Thyroid gland (tissue), 4 donors: ENCODE measurements around the gene LAMTOR3. TPM values are rescaled to one million over a fixed set of nuclear protein-coding genes. Genes with fewer than 3 reads are reported as not detected.

Experiments
- DNase-seq, 2 donors: peaks; one replicate each; pipeline ENCODE4 v3.0.0-alpha.2; 2019
- H3K27ac ChIP-seq, 3 donors: fragments of 200-600 bp; sonication (generic); 1 replicate in 2 of 3; 2 replicates in 1 of 3; pipeline ENCODE4 v1.5.1; 2016 to 2019; ENCODE audit warnings: mild to moderate bottlenecking in 1 of 3, moderate library complexity in 1 of 3
- H3K27me3 ChIP-seq: fragments of 200-600 bp; sonication (generic); one replicate; pipeline ENCODE4 v1.5.1; 2019
- H3K36me3 ChIP-seq, 2 donors: fragments of 200-600 bp; sonication (generic); one replicate each; pipeline ENCODE4 v1.5.1; 2016 to 2019
- H3K4me1 ChIP-seq, 2 donors: fragments of 200-600 bp; sonication (generic); one replicate each; pipeline ENCODE4 v1.5.1; 2017 to 2019
- H3K4me3 ChIP-seq, 3 donors: fragments of 200-600 bp; sonication (generic); replicated peaks in 1 of 3; 1 replicate in 2 of 3; 2 replicates in 1 of 3; pipeline ENCODE4 v1.5.1; 2016; ENCODE audit warnings: mild to moderate bottlenecking in 1 of 3
- H3K9me3 ChIP-seq: fragments of 200-600 bp; sonication (generic); one replicate; pipeline ENCODE4 v1.5.1; 2017
- POLR2A ChIP-seq, 2 donors: fragments of 450-650 bp; IDR thresholded peaks; one replicate each; pipeline ENCODE4 v1.6.1; 2017; ENCODE audit warnings: antibody characterized with exemption in 2 of 2, mild to moderate bottlenecking in 2 of 2, moderate library complexity in 1 of 2
- WGBS, 2 donors: methylation state at CpG; one replicate each; pipeline ENCODE4 v1.1.5; 2017; 5-methylcytosine and 5-hydroxymethylcytosine counted together
- intact Hi-C: fragments of 100-400 bp; cut with DNase I; formaldehyde crosslinking; loops from one replicate; pipeline ENCODE4 v1.15.1; 2023
- total RNA-seq, 4 donors: library from RNA; depleted of rRNA; stranded (reverse); fragments of >200 nt; gene quantifications; one replicate each; pipeline ENCODE4 v1.2.3, GENCODE V29; 2016
- TF ChIP-seq, protein P1 (sequence below), 6 experiments: fragments of 200-600 bp in 3 of 6; fragments of 450-650 bp in 3 of 6; sonication (generic) in 3 of 6; IDR thresholded peaks; one replicate each; pipeline ENCODE4 v1.5.1; 2016 to 2019; ENCODE audit warnings: antibody characterized with exemption in 6 of 6, mild to moderate bottlenecking in 2 of 6, inconsistent platforms in 1 of 6, moderate library complexity in 1 of 6

LAMTOR3 gene
- total RNA-seq, 4 donors from 2014 or later = 67.5 to 103 (median 86.1) TPM

DNA sequence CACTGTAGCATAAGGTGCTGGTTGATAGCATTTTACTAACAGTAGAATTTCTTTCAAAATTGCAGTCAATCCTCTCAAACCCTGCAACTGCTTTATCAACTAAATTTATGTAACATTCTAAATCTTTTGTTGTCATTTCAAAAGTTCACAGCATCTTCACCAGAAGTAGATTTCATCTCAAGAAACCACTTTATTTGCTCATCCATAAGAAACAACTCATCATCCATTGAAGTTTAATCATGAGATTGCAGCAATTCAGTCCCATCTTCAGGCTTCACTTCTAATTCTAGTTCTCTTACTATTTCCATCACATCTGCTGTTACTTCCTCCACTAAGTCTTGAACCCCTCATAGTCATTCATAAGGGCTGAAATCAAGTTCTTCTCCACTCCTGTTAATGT lies 21.7 kb downstream of the LAMTOR3 start:
- Histone ChIP-seq H3K4me1 (no peaks in the 10 kb centered on the region), H3K36me3 (no peaks in the 10 kb centered on the region), H3K27ac (no peak overlapping the region), H3K4me3 (no peak overlapping the region), H3K9me3 (no peaks in the 10 kb centered on the region), H3K27me3 (no peaks in the 10 kb centered on the region)
- no peak for DNase-seq
- intact Hi-C loops = no loop called here
- TF ChIP-seq POLR2A (IDR thresholded peaks at IDR 0.05) = no peak
- TF ChIP-seq, protein P1, sequence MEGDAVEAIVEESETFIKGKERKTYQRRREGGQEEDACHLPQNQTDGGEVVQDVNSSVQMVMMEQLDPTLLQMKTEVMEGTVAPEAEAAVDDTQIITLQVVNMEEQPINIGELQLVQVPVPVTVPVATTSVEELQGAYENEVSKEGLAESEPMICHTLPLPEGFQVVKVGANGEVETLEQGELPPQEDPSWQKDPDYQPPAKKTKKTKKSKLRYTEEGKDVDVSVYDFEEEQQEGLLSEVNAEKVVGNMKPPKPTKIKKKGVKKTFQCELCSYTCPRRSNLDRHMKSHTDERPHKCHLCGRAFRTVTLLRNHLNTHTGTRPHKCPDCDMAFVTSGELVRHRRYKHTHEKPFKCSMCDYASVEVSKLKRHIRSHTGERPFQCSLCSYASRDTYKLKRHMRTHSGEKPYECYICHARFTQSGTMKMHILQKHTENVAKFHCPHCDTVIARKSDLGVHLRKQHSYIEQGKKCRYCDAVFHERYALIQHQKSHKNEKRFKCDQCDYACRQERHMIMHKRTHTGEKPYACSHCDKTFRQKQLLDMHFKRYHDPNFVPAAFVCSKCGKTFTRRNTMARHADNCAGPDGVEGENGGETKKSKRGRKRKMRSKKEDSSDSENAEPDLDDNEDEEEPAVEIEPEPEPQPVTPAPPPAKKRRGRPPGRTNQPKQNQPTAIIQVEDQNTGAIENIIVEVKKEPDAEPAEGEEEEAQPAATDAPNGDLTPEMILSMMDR (IDR thresholded peaks at IDR 0.05) = no peak

DNA sequence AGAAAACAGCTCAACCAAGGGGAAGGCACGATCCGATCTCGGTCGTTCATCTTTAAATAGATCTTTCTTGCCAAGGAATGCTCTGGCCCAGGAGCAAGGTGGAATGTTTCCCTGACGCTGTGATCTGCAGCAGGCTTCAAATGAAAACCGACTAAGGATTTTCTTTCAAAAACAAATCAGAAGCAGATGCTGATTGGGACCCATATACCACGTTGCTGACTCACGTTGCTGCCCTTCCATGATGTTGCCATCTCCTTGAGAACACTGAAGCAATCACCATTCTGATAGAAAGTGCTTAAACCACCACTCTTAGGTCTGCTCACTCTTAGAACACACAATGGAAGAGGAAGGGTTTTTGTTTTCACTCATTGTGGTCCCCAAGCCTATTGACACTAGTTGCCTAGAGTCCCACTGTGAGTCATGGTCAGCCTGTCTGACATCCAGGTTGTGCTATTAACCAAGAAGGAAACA lies 26.1 kb downstream of the LAMTOR3 start:
- 43 to 50% methylated on average over 8 of the region's 8 CpGs for WGBS, 2 donors
- no peaks in the 10 kb centered on the region for H3K36me3 ChIP-seq
- no peaks in the 10 kb centered on the region for H3K9me3 ChIP-seq
- H3K4me3 ChIP-seq = no peak overlapping the region
- TF ChIP-seq, protein P1 (IDR thresholded peaks at IDR 0.05) = no peak
- TF ChIP-seq POLR2A (IDR thresholded peaks at IDR 0.05) = no peak
- intact Hi-C loops = no loop called here
- peak in 1 of 2 donors; percentile 39 for DNase-seq
- no peak overlapping the region for H3K27ac ChIP-seq
- H3K4me1 ChIP-seq = no peaks in the 10 kb centered on the region
- H3K27me3 ChIP-seq = no peaks in the 10 kb centered on the region

DNA sequence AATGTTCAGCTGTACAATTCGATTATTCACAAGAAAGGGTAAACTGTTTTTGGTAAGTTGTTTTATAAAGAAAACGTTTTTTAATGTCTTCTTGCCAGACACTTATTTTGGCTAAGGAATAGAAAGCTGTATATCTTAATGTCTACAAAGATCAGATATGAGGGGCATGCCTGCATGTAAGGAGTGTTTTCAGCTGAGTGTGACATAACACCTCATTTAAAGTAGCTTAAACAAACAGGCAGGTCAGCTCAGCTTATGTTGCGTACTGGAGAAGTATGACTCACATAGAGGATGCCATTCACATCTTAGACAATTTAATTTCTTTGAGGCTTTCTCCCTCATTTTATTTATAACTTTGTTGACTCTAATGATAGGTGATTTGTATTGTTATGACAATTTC lies 30.4 kb downstream of the LAMTOR3 start:
- TF ChIP-seq, protein P1 (IDR thresholded peaks at IDR 0.05) = no peak
- TF ChIP-seq POLR2A (IDR thresholded peaks at IDR 0.05) = no peak
- intact Hi-C loops = no loop called here
- peaks cover 0 to 6% of the 10 kb centered on the region in 2 donors for H3K4me1 ChIP-seq
- no peaks in the 10 kb centered on the region for H3K9me3 ChIP-seq
- DNase-seq = no peak
- 58 to 77% methylated on average over 3 of the region's 3 CpGs for WGBS, 2 donors
- H3K27ac ChIP-seq = no peak overlapping the region
- no peaks in the 10 kb centered on the region for H3K36me3 ChIP-seq
- H3K4me3 ChIP-seq = no peak overlapping the region
- H3K27me3 ChIP-seq = no peaks in the 10 kb centered on the region

DNA sequence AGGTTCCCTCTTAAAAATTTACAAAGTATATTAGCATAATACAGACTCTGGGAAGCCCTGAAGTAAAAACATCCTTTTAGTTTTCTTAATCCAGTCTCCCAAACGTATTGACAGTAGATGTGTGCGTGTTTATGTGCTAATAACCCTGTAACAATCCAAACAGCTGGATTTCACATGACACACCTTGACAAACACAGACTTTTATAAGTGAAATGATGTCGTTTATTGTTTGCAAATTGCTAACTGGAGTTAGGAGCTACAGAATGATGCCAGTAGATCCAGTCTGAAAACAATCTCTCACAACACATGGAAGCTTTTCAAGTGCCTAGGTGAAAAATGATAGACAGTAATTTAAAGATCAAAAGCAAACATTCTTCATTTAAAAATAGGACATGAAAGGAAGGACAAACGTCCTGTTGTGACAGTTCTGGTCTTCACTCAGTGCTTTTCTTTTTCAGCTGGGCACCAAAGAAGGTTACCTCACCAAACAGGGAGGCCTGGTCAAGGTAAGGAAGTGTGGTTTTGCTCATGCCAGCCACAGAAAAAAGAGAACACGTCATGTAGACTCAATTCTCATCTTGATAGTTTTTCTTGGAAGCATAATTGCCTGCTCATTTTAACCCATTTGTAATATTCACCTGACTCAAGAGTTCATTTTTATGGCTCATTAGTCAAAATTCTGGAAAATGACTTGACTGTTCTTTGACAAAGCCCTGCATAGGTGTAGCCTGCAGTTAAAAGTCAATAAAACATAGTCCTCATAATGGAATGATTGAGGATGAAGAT lies 32.9 kb downstream of the LAMTOR3 start:
- Histone ChIP-seq H3K4me3 (no peak overlapping the region), H3K36me3 (no peaks in the 10 kb centered on the region), H3K9me3 (no peaks in the 10 kb centered on the region), H3K27ac (no peak overlapping the region), H3K4me1 (peaks cover 0 to 6% of the 10 kb centered on the region in 2 donors), H3K27me3 (no peaks in the 10 kb centered on the region)
- TF ChIP-seq, protein P1 (IDR thresholded peaks at IDR 0.05) = no peak
- TF ChIP-seq POLR2A (IDR thresholded peaks at IDR 0.05) = no peak
- no peak for DNase-seq
- intact Hi-C loops = no loop called here
- 62 to 66% methylated on average over 5 of the region's 5 CpGs for WGBS, 2 donors

DNA sequence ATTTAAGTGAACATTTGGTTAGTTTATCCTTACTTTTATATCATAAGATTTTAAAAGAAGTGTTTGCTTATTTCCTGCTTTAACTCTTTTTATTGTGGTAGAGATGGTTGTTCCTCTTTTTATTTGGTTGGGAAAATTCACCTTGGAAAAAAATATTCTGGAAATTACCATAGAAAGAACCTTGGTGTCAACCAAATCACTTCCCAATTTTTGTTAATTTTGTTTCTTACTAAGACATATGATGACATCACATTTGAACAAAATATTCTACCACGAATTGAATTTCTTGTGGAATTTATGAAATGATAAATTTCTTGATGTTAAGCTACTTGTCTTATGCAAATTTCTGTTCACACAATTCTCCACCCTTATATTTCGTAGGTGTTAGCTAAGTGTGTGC lies 33.7 kb downstream of the LAMTOR3 start:
- no peaks in the 10 kb centered on the region for H3K36me3 ChIP-seq
- H3K4me3 ChIP-seq = no peak overlapping the region
- no peak for TF ChIP-seq POLR2A (IDR thresholded peaks at IDR 0.05)
- TF ChIP-seq, protein P1 (IDR thresholded peaks at IDR 0.05) = no peak
- intact Hi-C loops = no loop called here
- H3K4me1 ChIP-seq = peaks cover 0 to 6% of the 10 kb centered on the region in 2 donors
- H3K27me3 ChIP-seq = no peaks in the 10 kb centered on the region
- H3K9me3 ChIP-seq = no peaks in the 10 kb centered on the region
- WGBS, 2 donors = 87 to 92% methylated on average over 2 of the region's 2 CpGs
- H3K27ac ChIP-seq = no peak overlapping the region
- no peak for DNase-seq
